AG04449 (cell line): ENCODE measurements around the gene PEX14.

ENCODE experiments used
- CTCF ChIA-PET: fragments of 350-600 bp; formaldehyde crosslinking; extraction: SDS; loops from one replicate; lab custom pipeline; 2021; ENCODE audit warnings: antibody characterized with exemption; lab: Yijun Ruan, JAX
- POLR2A ChIA-PET: fragments of 400-600, 350-600 bp; formaldehyde crosslinking; extraction: SDS; loops from one replicate; lab custom pipeline; 2020; ENCODE audit warnings: antibody characterized with exemption, inconsistent platforms; lab: Yijun Ruan, JAX
- DNase-seq: peaks from one replicate; pipeline ENCODE4 v3.0.0-alpha.2; 2010; ENCODE audit warnings: low read depth, low spot score
- H3K4me3 ChIP-seq: 2 replicates; pipeline ENCODE4 v1.5.1; 2011; ENCODE audit warnings: low read depth, mild to moderate bottlenecking, control low read depth, low read length
- TF ChIP-seq, protein P1 (sequence below): IDR thresholded peaks from one replicate; pipeline ENCODE4 v1.5.1; 2011; ENCODE audit warnings: mild to moderate bottlenecking, moderate library complexity, low read length, control low read depth, inconsistent platforms; ENCODE audit not compliant: insufficient read depth; ENCODE audit errors: missing control alignments

The PEX14 gene

DNA sequence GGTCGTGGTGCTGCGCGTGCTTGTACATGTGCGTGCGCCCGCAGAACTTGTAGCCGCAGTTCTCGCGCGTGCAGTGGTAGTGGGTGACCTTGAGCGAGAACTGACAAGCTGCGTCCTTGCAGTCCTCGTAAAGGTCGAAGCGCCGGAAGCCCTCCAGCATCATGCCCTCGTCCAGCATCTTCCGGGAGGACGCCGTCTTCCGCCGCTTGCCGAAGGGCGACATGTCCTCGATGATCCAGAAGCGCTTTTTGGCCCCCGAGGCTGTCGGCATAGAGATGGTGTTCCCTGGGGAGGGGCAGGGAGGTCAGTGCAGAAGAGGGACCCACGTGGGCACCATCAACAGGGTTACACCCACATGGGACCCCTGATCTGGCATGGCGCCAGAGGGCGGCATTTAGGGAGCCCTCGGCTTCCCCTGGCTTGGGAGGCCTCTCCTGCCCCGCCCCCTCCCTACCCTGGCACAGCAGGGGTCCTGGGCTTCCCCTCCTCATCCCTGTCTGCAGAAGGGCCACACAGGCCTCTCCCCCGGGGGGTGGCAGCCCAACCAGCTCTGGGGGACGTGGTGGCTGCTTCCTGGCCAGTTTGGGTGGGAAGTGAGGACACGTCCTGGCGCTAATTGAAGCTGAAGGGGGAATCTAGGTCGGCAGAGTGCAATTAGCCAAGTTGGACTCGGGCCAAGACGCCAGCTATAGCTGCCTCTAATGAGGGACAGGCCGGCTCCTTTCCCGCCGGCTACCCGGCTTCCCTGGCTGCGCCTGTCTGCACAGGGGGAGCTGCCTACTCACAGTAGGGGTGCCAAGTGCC, 165.2 kb downstream of the PEX14 start:
- no peak for DNase-seq
- POLR2A ChIA-PET: interaction anchor here (0.7 kb wide), 1 partner anchor 10 kb away, joined by 3 read pairs; no protein-coding TSS in a partner anchor
- no peak overlapping the region for H3K4me3 ChIP-seq
- CTCF ChIA-PET: no interaction called here
- TF ChIP-seq, protein P1, sequence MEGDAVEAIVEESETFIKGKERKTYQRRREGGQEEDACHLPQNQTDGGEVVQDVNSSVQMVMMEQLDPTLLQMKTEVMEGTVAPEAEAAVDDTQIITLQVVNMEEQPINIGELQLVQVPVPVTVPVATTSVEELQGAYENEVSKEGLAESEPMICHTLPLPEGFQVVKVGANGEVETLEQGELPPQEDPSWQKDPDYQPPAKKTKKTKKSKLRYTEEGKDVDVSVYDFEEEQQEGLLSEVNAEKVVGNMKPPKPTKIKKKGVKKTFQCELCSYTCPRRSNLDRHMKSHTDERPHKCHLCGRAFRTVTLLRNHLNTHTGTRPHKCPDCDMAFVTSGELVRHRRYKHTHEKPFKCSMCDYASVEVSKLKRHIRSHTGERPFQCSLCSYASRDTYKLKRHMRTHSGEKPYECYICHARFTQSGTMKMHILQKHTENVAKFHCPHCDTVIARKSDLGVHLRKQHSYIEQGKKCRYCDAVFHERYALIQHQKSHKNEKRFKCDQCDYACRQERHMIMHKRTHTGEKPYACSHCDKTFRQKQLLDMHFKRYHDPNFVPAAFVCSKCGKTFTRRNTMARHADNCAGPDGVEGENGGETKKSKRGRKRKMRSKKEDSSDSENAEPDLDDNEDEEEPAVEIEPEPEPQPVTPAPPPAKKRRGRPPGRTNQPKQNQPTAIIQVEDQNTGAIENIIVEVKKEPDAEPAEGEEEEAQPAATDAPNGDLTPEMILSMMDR: no peak

DNA sequence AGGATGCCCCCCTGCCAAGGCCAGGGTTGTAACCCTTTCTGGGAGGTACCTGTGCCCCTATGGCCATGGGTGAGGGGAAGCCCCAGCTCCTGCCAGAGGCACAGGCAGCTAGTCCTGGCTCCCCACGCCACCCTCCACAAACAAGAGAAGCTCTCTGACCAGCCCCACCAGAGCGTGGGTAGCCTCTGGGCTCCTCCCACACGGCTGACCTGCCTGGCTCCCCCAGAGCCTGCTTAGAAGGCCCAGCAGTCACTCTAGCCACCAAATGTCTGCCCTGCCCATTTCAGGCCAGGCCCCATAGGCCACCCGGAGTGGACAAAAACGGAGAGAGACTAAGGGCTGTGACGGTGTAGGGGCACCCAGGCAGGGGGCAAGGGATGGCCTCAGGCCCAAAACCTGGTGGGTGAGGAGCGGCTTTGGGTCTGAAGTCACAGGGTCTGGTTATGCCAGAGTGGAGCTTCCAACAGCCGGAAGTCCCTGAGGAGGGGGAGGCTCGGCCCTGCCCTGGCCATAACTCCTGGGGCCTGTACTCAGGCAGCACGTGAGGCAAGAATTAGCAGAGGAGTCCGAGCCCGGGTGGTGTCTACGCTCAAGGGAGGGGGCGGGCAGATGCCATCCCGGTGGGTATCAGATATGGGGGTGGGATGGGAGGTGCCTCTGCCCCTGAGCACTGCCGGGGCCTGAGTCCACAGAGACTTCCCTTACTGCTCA, 166.2 kb downstream of the PEX14 start:
- CTCF ChIA-PET: no interaction called here
- no peak overlapping the region for H3K4me3 ChIP-seq
- POLR2A ChIA-PET: no interaction called here
- DNase-seq: no peak
- TF ChIP-seq, protein P1: no peak

GRCh38 chr1:10641976-10642375, 167.2 kb downstream of the PEX14 start:
- TF ChIP-seq, protein P1: no peak
- DNase-seq: no peak
- ChIA-PET CTCF (no interaction called here), POLR2A (no interaction called here)
- no peak overlapping the region for H3K4me3 ChIP-seq

DNA sequence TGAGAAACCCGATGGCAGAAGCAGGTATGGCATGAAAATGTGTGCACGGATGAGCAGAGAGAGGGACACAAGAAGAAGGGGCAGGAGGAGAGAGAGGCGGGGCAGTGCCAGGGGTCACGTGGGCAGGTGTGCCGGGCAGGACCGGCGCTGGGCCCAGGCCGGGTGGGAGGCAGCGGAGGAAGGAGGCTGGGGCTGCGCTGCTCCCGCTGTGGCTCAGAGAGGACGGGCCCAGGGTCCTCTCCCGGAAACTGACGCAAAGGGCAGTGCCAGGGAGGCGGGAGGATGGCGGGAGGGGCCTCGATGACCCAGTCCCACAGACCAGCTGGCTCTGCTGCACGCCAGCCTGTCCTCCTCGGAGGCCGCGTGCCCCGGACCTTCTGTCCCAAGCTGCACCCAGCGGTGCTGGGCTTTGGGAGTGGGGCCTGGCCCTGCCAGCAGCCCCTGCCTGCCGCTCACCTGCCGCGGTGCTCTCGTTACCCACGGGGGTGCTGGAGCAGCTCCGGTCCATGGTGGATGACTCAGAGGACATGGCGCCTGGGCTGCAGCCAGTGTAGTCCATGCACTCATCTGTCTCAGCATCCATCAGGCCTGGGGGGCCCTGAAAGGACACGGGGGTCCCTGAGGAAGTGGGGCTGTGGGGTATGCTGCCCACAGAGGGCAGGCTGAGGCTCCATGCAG, 167.8 kb downstream of the PEX14 start:
- CTCF ChIA-PET: no interaction called here
- DNase-seq: no peak
- TF ChIP-seq, protein P1: no peak

GRCh38 chr1:10643607-10644306, 169.0 kb downstream of the PEX14 start:
- TF ChIP-seq, protein P1: no peak
- H3K4me3 ChIP-seq: no peak overlapping the region
- ChIA-PET POLR2A (no interaction called here), CTCF (no interaction called here)
- no peak for DNase-seq

More for the DNA sequence above, 167.8 kb downstream of the PEX14 start:
- H3K4me3 ChIP-seq: no peak overlapping the region
- POLR2A ChIA-PET: no interaction called here
